Activated CD8-positive, alpha-beta T cell treated with anti-CD3 and anti-CD28 coated beads for 36 hours (primary cell): ENCODE results near the gene ADGRD2. TPM values are rescaled to one million over a fixed set of nuclear protein-coding genes. Genes with fewer than 3 reads are reported as not detected.

Source experiments
- ATAC-seq: fragments of 200-7000 bp; cut with Tn5 transposase; one replicate; pipeline ENCODE4 v1.10.0; 2021; ENCODE audit warnings: mild to moderate bottlenecking, moderate library complexity
- CTCF ChIA-PET: fragments of 350-600 bp; sonication (Branson Sonifier 250); formaldehyde crosslinking; loops from one replicate; lab custom pipeline; 2021; ENCODE audit warnings: antibody characterized with exemption; lab: Charles Lee
- POLR2A ChIA-PET: fragments of 350-600 bp; sonication (Branson Sonifier 250); formaldehyde crosslinking; loops from one replicate; lab custom pipeline; 2021; ENCODE audit warnings: antibody characterized with exemption; lab: Charles Lee
- DNase-seq: peaks from one replicate; pipeline ENCODE4 v3.0.0-alpha.2; 2020
- H3K27ac Mint-ChIP-seq: one replicate; pipeline ENCODE4 v1.8.0; 2021; ENCODE audit warnings: mild to moderate bottlenecking, mixed read lengths
- H3K27me3 Mint-ChIP-seq: one replicate; pipeline ENCODE4 v1.8.0; 2021; ENCODE audit warnings: mixed read lengths
- H3K36me3 Mint-ChIP-seq: one replicate; pipeline ENCODE4 v1.8.0; 2021; ENCODE audit warnings: low read depth, mixed read lengths
- H3K4me1 Mint-ChIP-seq: one replicate; pipeline ENCODE4 v1.8.0; 2021; ENCODE audit warnings: low read depth, mixed read lengths
- H3K4me3 Mint-ChIP-seq: one replicate; pipeline ENCODE4 v1.8.0; 2021; ENCODE audit warnings: mild to moderate bottlenecking, moderate library complexity, mixed read lengths
- H3K9me3 Mint-ChIP-seq: one replicate; pipeline ENCODE4 v1.8.0; 2021; ENCODE audit warnings: mixed read lengths
- CTCF ChIP-seq: fragments of 200-600 bp; IDR thresholded peaks from one replicate; pipeline ENCODE4 v1.8.0; 2022; ENCODE audit warnings: antibody characterized with exemption, mild to moderate bottlenecking
- intact Hi-C: fragments of 100-400 bp; cut with micrococcal nuclease; formaldehyde crosslinking; loops from one replicate; pipeline ENCODE4 v1.10.0; 2022
- total RNA-seq, 2 experiments: library from RNA; stranded (reverse); gene quantifications; one replicate each; pipeline ENCODE4 v1.2.3, GENCODE V29; 2021

Gene ADGRD2
- total RNA-seq, 2 experiments from 2014 or later, result not detected

- H3K9me3 Mint-ChIP-seq, result no peaks in the 10 kb centered on the region
- intact Hi-C loops, result no loop called here
- H3K27me3 Mint-ChIP-seq, result peaks cover 2% of the 10 kb centered on the region
- H3K36me3 Mint-ChIP-seq, result no peaks in the 10 kb centered on the region
- ATAC-seq, result no peak
- POLR2A ChIA-PET, result no interaction called here
- no peak overlapping the region for H3K4me3 Mint-ChIP-seq
- H3K27ac Mint-ChIP-seq, result no peak overlapping the region
- no peaks in the 10 kb centered on the region for H3K4me1 Mint-ChIP-seq
- DNase-seq, result no peak
- CTCF ChIA-PET, result interaction anchor here (1.7 kb wide), 1 partner anchor 66 kb away, joined by 4 read pairs; no protein-coding TSS in a partner anchor
- no peak for TF ChIP-seq CTCF
These were observed 35.7 kb downstream of the ADGRD2 start for GRCh38 chr9:124485936-124486335.

GRCh38 chr9:124486778-124487259, 36.6 kb downstream of the ADGRD2 start:
- DNase-seq (no peak), ATAC-seq (no peak)
- ChIA-PET POLR2A (interaction anchor here (0.6 kb wide), 2 partner anchors 56 to 78 kb away, joined by 3 read pairs; no protein-coding TSS in a partner anchor), CTCF (interaction anchor here (1.1 to 1.7 kb wide), 2 partner anchors 50 to 67 kb away, joined by 3 to 4 read pairs; no protein-coding TSS in a partner anchor)
- Mint-ChIP-seq H3K9me3 (no peaks in the 10 kb centered on the region), H3K27ac (no peak overlapping the region), H3K36me3 (no peaks in the 10 kb centered on the region), H3K27me3 (peaks cover 2% of the 10 kb centered on the region), H3K4me1 (no peaks in the 10 kb centered on the region), H3K4me3 (no peak overlapping the region)
- intact Hi-C loops, result no loop called here
- no peak for TF ChIP-seq CTCF

DNA sequence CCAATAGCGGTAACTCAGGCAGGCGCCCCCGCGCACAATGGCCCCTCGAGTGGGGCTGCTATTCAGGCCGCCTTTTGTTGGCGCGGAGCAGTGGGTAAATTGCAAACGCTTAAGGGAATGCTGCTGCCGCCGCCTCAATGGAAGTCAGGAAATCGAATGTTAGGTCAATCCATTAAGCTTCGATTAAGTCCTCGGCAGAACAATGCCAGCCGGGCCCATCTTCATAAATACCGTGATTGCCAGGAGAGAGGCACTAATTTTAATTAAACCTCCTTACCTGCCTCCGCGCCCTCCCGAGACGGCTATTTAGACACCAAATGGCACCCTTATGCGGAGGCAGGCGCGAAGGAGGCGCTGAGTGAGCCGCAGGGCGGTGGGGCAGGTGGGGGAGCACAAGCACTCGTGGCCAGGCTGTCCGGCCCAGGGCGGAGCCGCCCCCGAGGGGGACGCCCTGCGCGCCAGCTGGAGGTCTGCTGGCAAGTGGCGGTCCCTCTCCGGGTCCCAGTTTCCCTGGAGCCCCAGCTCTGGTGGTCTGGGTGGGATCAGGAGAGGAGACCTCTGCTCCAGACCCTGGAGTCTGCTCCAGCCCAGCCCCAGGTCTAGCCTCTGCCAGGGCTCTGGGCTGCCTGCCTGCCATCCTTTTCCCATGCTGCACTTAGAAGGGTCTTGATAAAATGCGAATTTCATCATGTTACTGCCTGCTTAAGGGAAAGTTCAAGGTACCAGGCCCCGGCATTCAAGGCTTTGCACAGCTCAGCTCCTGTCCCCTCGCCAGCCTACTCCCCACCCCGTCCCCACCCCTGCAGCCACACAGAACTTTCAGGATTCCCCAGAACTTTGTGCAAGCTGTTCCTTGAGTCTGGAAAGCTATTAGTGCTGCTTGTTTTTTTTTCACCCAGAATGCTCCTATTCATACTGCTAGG, 37.3 kb downstream of the ADGRD2 start:
- CTCF ChIA-PET, result interaction anchor here (0.9 to 1.7 kb wide), 4 partner anchors 49 to 67 kb away, joined by 3 to 5 read pairs (median 4); no protein-coding TSS in a partner anchor
- DNase-seq, result no peak
- Mint-ChIP-seq H3K9me3 (no peaks in the 10 kb centered on the region), H3K36me3 (no peaks in the 10 kb centered on the region), H3K27ac (no peak overlapping the region), H3K27me3 (peaks cover 2% of the 10 kb centered on the region), H3K4me3 (no peak overlapping the region), H3K4me1 (no peaks in the 10 kb centered on the region)
- POLR2A ChIA-PET, result interaction anchor here (0.6 kb wide), 2 partner anchors 56 to 79 kb away, joined by 3 read pairs; no protein-coding TSS in a partner anchor
- no peak for TF ChIP-seq CTCF
- intact Hi-C loops, result no loop called here
- no peak for ATAC-seq

DNA sequence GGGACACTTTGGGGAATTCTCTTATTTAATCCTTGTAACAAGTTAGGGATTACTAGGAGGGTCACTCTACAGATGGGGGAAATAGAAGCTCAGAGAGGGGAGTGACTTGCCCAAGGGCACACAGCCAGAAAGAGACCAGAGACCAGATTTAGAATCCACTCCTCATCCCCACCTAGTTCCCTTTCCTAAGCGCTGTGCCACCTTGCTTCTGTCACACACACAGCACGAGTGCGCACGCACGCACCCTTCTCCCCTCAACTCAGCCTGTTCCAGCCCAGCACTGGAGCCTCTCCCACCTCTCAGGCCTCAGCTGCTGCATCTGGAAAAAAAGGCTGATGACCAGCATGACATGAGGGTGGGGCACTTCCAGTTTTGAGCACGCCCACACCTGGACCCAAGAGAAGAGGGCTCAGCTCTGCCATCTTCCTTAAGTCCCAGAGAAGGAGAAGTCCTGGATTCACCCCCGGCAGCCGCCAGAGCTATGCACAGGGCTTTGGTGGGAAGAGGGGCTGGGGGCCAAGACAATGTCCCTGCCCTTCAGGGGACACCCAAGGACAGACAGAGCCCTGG, 38.5 kb downstream of the ADGRD2 start:
- TF ChIP-seq CTCF, result no peak
- ChIA-PET POLR2A (no interaction called here), CTCF (interaction anchor here (1.0 kb wide), 1 partner anchor 48 kb away, joined by 5 read pairs; no protein-coding TSS in a partner anchor)
- H3K4me1 Mint-ChIP-seq, result no peaks in the 10 kb centered on the region
- H3K4me3 Mint-ChIP-seq, result no peak overlapping the region
- H3K27ac Mint-ChIP-seq, result no peak overlapping the region
- H3K36me3 Mint-ChIP-seq, result no peaks in the 10 kb centered on the region
- no peaks in the 10 kb centered on the region for H3K9me3 Mint-ChIP-seq
- no peak for DNase-seq
- intact Hi-C loops, result no loop called here
- ATAC-seq, result no peak
- no peaks in the 10 kb centered on the region for H3K27me3 Mint-ChIP-seq
